HL-60/S4 treated with retinoic acid at 250 ng/mL for 4 days and 3 days (cell line): ENCODE results near the gene RBPJ.

Source experiments
- in situ Hi-C: fragments of 300-500 bp; cut with MboI; formaldehyde crosslinking; loops from 2 replicates; pipeline ENCODE4 v1.7.0; 2022; ENCODE audit warnings: low sequenced_read_pairs

The RBPJ gene

DNA sequence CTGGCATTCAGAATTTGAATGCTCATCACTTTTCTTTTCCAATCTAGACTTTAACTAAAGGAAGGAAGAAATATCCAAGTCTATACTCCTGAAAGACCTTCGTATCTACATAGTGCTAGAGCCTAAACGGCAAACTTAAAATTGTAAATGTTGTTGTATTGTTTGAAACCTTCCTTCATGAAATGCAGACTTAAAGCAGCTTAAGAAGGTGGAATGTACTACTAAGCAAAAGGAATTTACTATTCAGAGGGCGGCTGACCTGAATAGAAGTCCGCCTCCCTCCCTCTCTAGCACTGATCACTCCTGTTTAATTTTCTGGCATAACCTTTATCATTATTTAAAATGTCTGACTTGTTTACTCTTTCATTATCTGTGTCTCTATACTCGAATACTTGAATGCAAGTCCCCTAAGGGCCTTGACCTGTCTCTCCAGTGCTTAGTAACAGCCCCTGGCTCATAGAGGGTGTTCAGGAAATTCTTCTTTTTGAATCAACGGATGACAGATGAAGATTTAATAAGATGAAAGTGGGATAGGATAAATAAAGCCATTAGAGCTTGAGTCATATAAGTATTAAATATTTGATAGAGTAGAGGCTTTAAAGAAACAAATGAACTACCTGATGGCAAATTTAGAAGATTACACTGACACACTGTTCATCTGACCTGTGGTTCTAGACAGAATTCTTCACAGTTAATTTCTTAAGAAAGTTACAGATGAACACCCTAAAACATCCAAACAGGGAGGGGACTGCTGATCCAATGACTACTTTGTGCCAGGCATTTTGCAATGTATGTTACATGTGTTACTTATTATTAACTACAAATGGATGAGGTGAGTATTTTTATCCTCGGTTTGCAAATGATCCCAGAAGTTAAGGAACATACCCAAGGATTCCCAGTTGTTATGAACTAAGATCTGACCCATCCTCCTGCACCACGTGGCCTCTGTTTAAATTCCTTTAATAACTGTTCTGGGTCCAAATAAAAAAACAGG lies 20.2 kb upstream of the RBPJ start:
- in situ Hi-C loops: no loop called here

DNA sequence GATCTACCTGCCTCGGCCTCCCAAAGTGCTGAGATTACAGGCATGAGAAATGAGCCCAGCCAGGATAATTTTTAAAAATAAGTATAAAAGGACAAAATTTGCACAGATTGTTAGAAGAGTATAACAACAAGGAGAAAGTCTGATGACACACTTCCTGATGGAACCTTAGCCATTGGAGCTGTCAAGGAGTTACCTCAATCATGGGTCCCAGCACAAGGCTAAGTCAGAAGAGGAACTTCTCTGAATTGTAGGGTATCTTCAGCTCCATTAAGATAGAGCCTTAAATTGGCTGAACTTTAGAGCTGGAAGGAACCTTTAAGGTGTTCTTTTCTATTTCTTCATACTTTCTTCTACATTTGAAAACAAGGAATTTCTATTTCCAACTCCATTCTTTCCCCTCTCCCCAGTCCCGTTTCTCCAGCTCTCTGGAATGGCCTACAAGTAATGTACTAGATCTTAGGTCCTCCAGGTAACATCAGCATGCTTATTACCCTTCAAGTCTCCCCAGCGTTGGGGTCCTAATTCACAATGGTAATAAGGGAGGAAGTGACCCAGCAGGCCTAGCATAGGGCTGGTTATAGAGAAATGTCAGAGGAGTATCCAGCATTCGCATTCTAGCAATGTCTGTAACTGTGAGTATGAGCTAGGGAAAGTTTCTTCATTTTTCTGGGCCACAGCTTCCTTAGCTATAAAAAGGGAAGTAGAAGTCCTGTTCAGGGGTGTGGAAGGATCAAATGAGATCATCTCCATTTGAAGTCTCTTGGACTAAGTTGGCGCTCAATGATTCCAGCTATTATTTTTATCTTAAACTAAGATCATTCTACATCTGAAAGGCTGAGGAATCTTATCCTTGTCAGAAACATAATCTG lies 18.5 kb upstream of the RBPJ start:
- in situ Hi-C loops: no loop called here

DNA sequence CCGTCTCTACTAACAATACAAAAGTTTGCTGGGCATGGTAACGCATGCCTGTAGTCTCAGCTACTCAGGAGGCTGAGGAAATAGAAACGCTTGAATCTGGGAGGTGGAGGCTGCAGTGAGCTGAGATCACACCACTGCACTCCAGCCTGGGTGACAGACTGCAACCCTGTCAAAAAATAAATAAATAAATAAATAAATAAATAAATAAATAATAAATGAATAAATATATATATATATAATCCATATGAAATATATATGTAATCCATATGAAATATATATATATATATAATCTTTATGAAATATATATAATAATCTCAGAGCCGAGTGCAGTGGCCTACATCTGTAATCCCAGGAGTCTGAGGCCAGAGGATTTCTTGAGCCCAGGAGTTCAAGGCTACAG lies 17.8 kb upstream of the RBPJ start:
- in situ Hi-C loops: no loop called here

GRCh38 chr4:26307037-26307800 lies 13.6 kb upstream of the RBPJ start:
- in situ Hi-C loops: no loop called here

DNA sequence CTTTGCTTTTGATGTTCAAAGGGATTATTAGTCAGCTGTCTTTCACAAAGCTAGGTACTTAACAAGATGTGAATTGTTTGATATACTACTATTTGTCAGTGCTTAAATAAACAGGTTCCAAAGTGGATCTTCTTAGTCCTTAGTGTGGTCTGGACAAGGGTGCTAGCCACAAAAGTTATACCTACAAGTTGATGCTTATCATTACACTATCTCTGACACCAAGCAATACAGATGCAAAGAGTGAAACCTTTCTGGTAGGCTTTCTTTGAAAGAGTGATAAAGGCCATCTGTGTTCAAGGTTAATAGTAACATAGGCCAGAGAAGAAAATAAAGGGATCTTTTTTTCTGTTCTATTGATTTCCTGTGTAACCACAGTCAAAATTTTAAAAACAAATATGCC lies 12.2 kb upstream of the RBPJ start:
- in situ Hi-C loops: no loop called here

DNA sequence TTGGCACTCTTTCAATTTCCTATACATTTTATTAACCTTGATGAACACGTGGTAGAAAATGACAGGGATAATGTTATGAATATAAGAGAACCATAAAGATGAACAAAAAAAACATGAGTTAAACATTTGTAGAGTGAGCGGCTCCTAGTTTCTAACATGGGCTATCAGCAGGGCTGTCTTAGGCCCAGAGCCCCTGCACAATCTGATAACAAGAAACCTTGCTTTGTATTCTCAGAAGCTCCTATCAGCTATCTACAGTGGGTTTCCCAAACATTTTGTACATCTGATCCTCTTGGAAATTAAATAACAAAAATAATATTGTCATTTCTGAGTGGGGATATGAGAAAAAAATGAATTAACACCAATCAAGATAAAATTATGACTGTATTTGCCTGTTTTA lies 10.6 kb upstream of the RBPJ start:
- in situ Hi-C loops: loop anchor here (10.0 kb wide), 1 partner anchor 225 kb away; no protein-coding TSS in a partner anchor

- in situ Hi-C loops: loop anchor here (10.0 kb wide), 1 partner anchor 227 kb away; no protein-coding TSS in a partner anchor
Measured at GRCh38 chr4:26311633-26312032, 9.2 kb upstream of the RBPJ start.

DNA sequence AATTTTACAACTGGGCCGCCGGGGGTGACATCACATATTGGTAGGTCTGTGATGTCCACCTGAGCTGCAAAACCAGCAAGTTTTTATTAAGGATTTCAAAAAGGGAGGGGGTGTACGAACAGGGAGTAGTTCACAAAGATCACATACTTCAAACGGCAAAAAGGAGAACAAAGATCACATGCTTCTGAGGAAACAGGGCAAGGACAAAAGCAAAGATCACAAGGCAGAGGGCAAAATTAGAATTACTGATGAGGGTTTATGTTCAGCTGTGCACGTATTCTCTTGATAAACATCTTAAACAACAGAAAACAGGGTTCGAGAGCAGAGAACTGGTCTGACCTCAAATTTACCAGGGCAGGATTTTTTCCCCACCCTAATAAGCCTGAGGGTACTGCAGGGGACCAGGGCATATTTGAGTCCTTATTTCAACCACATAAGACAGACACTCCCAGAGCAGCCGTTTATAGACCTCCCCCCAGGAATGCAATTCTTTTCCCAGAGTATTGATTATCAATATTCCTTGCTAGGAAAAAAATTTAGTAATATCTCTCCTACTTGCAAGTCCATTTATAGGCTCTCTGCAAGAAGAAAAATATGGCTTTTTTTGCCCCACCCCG lies 5.4 kb upstream of the RBPJ start:
- in situ Hi-C loops: loop anchor here (10.0 kb wide), 1 partner anchor 231 kb away; no protein-coding TSS in a partner anchor

- in situ Hi-C loops: loop anchor here (10.0 kb wide), 1 partner anchor 233 kb away; no protein-coding TSS in a partner anchor
Measured at GRCh38 chr4:26317766-26318165, 3.0 kb upstream of the RBPJ start.

DNA sequence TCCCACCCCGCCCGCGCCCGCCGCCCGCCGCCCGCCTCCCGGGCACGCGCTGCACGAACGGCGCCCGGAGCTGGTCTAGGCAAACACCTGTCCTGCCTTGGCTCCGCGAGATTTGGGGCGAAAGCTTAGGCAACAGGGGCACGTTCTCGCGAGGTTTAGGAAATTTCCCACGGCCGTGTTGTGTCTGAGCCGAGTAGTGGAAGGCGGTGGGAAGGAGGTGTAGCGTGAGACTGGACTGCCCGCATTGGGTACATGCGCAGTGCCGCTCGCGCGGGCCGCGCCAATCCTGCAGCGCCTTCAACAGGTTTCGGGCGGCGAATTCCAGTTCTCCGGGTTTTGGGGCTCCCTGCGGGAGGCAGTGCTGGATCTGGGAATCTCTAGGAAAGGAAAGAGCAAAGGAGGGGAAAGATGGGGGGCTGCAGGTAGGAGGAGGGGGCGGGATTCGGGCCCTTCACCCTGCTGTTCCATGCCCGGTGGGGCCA lies 1.3 kb upstream of the RBPJ start:
- in situ Hi-C loops: loop anchor here (10.0 kb wide), 1 partner anchor 235 kb away; no protein-coding TSS in a partner anchor

DNA sequence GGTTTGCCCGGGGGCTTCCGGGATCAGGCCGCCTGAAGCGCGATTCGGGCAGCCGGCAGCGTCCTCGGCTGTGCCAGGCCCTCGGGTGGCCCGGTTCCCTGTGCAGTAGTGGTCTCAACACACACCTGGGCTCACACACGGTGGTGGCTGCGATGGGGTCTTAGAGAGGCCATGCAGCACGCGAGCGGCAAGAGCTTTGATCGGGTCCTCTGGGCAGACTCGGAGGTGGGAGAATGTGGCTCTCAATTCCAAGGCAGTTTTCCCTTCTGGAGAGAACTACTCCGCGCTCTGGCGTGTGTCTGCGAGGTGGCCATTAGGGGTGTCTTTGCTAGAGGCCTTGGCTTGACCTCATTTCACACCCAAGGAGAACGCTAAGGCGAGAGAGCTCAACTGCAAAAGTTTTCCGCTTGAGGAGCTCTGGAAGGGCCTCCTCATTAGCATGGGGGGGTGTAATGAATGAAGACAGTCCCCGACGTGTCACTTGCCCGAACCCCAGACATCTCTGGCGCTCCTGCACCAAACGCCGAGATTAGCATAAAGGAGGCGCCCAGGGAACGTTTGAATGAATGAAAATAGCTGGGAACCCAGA lies 771 bp upstream of the RBPJ start:
- in situ Hi-C loops: loop anchor here (10.0 kb wide), 2 partner anchors 95 to 235 kb away; no protein-coding TSS in a partner anchor

GRCh38 chr4:26321373-26322221 lies 783 bp downstream of the RBPJ start:
- in situ Hi-C loops: loop anchor here (10.0 kb wide), 1 partner anchor 93 kb away; no protein-coding TSS in a partner anchor

- in situ Hi-C loops: loop anchor here (10.0 kb wide), 1 partner anchor 92 kb away; no protein-coding TSS in a partner anchor
Measured at GRCh38 chr4:26322346-26322745, 1.5 kb downstream of the RBPJ start.

- in situ Hi-C loops: loop anchor here (10.0 kb wide), 1 partner anchor 91 kb away; no protein-coding TSS in a partner anchor
Measured at GRCh38 chr4:26323821-26324220, 3.0 kb downstream of the RBPJ start.

DNA sequence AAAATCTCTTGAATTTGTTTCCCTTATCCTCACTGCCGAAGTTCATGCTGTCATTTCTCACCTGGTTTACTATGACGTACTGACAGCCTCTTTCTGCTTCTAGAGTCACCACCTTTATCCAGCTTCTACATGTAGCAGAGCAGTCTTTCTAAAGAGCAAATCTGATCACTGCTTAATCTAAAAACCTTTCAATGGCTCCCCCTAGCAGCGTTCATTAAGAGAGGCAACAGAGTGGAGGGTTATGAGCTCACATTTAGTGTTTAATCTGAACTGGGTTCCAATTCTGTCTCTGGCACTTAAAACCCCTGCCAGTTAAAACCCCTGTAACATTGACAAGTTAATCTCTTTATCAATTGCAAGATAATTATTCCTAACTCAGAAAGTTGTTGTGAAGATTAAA lies 4.4 kb downstream of the RBPJ start:
- in situ Hi-C loops: loop anchor here (10.0 kb wide), 1 partner anchor 90 kb away; no protein-coding TSS in a partner anchor

DNA sequence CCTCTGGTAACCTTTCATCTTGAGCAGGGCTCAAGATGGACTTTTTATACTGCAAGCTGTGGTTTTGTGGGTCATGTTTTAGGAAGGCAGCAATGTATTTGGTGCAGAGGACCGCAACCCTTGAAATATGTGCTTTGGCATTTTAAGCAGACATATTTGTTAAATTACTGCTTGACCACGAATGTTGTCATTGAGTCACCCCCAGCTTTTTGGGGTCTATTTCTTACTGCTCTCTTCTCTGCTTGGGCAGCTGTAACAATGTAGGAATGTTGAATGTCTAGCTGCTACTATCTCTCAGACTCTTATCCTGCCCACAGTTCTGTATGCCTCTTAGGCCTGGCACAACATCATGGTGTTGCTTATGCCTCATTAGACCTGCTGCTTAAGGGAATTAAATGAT lies 6.0 kb downstream of the RBPJ start:
- in situ Hi-C loops: loop anchor here (10.0 kb wide), 1 partner anchor 88 kb away; no protein-coding TSS in a partner anchor

DNA sequence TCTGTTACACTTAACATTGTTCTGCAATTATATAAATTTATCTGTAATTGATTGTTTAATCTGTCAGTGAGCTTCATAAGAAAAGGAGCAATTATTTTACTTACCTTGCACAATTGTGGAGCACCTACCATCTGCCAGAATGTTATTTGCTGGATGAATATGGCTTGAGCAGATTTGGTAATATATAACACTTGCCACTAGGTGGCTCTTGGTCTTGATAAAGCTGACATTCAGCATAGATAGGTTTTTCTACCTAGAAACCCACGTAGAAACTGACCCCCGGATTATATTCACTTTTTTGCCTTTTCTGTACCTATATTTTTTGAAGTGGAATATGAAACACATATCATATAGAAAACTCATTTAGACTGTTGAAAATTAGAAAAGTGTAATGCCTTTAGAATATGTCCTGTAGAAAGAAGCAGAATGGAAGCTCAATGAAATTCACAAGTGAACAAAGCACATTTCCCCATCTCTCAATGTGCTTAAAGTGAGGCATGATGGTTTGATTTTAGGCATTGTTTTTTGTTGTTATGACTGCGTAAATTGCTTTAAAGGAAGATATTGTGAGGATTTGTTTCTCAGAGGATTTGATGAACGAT lies 9.5 kb downstream of the RBPJ start:
- in situ Hi-C loops: no loop called here

DNA sequence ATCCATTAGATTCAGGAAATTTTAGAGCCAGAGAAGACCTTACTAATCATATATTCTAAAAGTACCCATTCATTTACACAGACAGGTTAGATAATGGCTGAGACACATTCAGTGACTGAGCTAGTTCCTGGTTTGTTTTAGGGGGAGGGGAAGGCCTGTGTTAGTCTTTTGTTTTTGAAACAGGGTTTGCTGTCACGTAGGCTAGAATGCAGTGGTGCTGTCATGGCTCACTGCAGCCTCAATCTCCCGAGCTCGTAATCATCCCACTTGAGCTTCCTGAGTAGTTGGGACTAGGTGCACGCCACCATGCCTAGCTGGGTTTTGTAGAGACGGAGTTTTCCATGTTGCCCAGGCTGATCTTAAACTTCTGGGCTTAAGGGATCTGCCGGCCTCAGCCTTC lies 10.1 kb downstream of the RBPJ start:
- in situ Hi-C loops: no loop called here
